IPS-18a (cell line): ENCODE data around the gene TBKBP1.
A peak's percentile ranks its signal among the peaks of the same experiment; 100 is the strongest.

Source experiments
- H3K27ac ChIP-seq: one replicate; pipeline ENCODE4 v1.5.1; 2013; ENCODE audit warnings: low read length
- H3K27me3 ChIP-seq: one replicate; pipeline ENCODE4 v1.6.1; 2013; ENCODE audit warnings: mild to moderate bottlenecking, low read length; ENCODE audit not compliant: control insufficient read depth, insufficient read depth
- H3K36me3 ChIP-seq: one replicate; pipeline ENCODE4 v1.6.1; 2013; ENCODE audit warnings: low read depth, low read length; ENCODE audit not compliant: control insufficient read depth
- H3K4me1 ChIP-seq: one replicate; pipeline ENCODE4 v1.6.1; 2013; ENCODE audit warnings: low read depth, low read length; ENCODE audit not compliant: control insufficient read depth
- H3K4me3 ChIP-seq: one replicate; pipeline ENCODE4 v1.5.1; 2013; ENCODE audit warnings: low read length
- H3K9ac ChIP-seq: one replicate; pipeline ENCODE4 v1.6.1; 2013; ENCODE audit warnings: mild to moderate bottlenecking, low read length, moderate library complexity
- H3K9me3 ChIP-seq: one replicate; pipeline ENCODE4 v1.6.1; 2013; ENCODE audit warnings: low read depth, low read length; ENCODE audit not compliant: control insufficient read depth

The TBKBP1 gene

GRCh38 chr17:47663912-47664623 is 29.9 kb upstream of the TBKBP1 start:
- Histone ChIP-seq H3K9me3 (no peaks in the 10 kb centered on the region), H3K9ac (no peak overlapping the region), H3K27me3 (no peaks in the 10 kb centered on the region), H3K4me3 (no peak overlapping the region), H3K27ac (peak overlapping the region; percentile 11), H3K4me1 (peaks cover 15% of the 10 kb centered on the region), H3K36me3 (peaks cover 94% of the 10 kb centered on the region)

GRCh38 chr17:47664624-47664941 is 29.4 kb upstream of the TBKBP1 start:
- H3K4me3 ChIP-seq = no peak overlapping the region
- no peaks in the 10 kb centered on the region for H3K9me3 ChIP-seq
- H3K4me1 ChIP-seq = peaks cover 15% of the 10 kb centered on the region
- H3K36me3 ChIP-seq = peaks cover 95% of the 10 kb centered on the region
- H3K27ac ChIP-seq = peak overlapping the region; percentile 11
- no peaks in the 10 kb centered on the region for H3K27me3 ChIP-seq
- no peak overlapping the region for H3K9ac ChIP-seq

GRCh38 chr17:47665655-47666054 is 28.3 kb upstream of the TBKBP1 start:
- Histone ChIP-seq H3K9ac (no peak overlapping the region), H3K27me3 (no peaks in the 10 kb centered on the region), H3K4me3 (no peak overlapping the region), H3K4me1 (peaks cover 15% of the 10 kb centered on the region), H3K27ac (peak overlapping the region; percentile 21), H3K36me3 (peaks cover 97% of the 10 kb centered on the region), H3K9me3 (no peaks in the 10 kb centered on the region)

GRCh38 chr17:47669081-47669480 is 24.9 kb upstream of the TBKBP1 start:
- no peaks in the 10 kb centered on the region for H3K9me3 ChIP-seq
- H3K27ac ChIP-seq = no peak overlapping the region
- H3K27me3 ChIP-seq = no peaks in the 10 kb centered on the region
- H3K4me3 ChIP-seq = no peak overlapping the region
- peaks cover 15% of the 10 kb centered on the region for H3K4me1 ChIP-seq
- peaks cover 96% of the 10 kb centered on the region for H3K36me3 ChIP-seq
- H3K9ac ChIP-seq = no peak overlapping the region

GRCh38 chr17:47670064-47670463 is 23.9 kb upstream of the TBKBP1 start:
- Histone ChIP-seq H3K4me1 (peaks cover 5% of the 10 kb centered on the region), H3K27me3 (no peaks in the 10 kb centered on the region), H3K9me3 (no peaks in the 10 kb centered on the region), H3K36me3 (peaks cover 96% of the 10 kb centered on the region), H3K4me3 (no peak overlapping the region), H3K9ac (no peak overlapping the region), H3K27ac (no peak overlapping the region)

GRCh38 chr17:47674499-47674898 is 19.5 kb upstream of the TBKBP1 start:
- no peak overlapping the region for H3K27ac ChIP-seq
- peaks cover 98% of the 10 kb centered on the region for H3K36me3 ChIP-seq
- no peak overlapping the region for H3K4me3 ChIP-seq
- H3K9ac ChIP-seq = no peak overlapping the region
- H3K4me1 ChIP-seq = no peaks in the 10 kb centered on the region
- H3K27me3 ChIP-seq = no peaks in the 10 kb centered on the region
- H3K9me3 ChIP-seq = no peaks in the 10 kb centered on the region

GRCh38 chr17:47675380-47676198 is 18.4 kb upstream of the TBKBP1 start:
- Histone ChIP-seq H3K27me3 (no peaks in the 10 kb centered on the region), H3K9me3 (no peaks in the 10 kb centered on the region), H3K4me1 (no peaks in the 10 kb centered on the region), H3K36me3 (peaks cover 98% of the 10 kb centered on the region), H3K27ac (no peak overlapping the region), H3K9ac (no peak overlapping the region), H3K4me3 (no peak overlapping the region)

GRCh38 chr17:47676199-47676472 is 17.8 kb upstream of the TBKBP1 start:
- Histone ChIP-seq H3K27ac (no peak overlapping the region), H3K9me3 (no peaks in the 10 kb centered on the region), H3K4me3 (no peak overlapping the region), H3K4me1 (no peaks in the 10 kb centered on the region), H3K27me3 (no peaks in the 10 kb centered on the region), H3K9ac (no peak overlapping the region), H3K36me3 (peaks cover 98% of the 10 kb centered on the region)

- H3K4me3 ChIP-seq = no peak overlapping the region
- H3K9ac ChIP-seq = no peak overlapping the region
- no peaks in the 10 kb centered on the region for H3K9me3 ChIP-seq
- peaks cover 98% of the 10 kb centered on the region for H3K36me3 ChIP-seq
- no peak overlapping the region for H3K27ac ChIP-seq
- no peaks in the 10 kb centered on the region for H3K4me1 ChIP-seq
- no peaks in the 10 kb centered on the region for H3K27me3 ChIP-seq
Measured at GRCh38 chr17:47676510-47677165, 17.3 kb upstream of the TBKBP1 start.

GRCh38 chr17:47678196-47678595 is 15.8 kb upstream of the TBKBP1 start:
- no peaks in the 10 kb centered on the region for H3K27me3 ChIP-seq
- H3K36me3 ChIP-seq = peaks cover 98% of the 10 kb centered on the region
- H3K9me3 ChIP-seq = no peaks in the 10 kb centered on the region
- no peak overlapping the region for H3K9ac ChIP-seq
- no peak overlapping the region for H3K27ac ChIP-seq
- H3K4me3 ChIP-seq = no peak overlapping the region
- H3K4me1 ChIP-seq = no peaks in the 10 kb centered on the region

GRCh38 chr17:47682138-47682537 is 11.8 kb upstream of the TBKBP1 start:
- Histone ChIP-seq H3K27me3 (no peaks in the 10 kb centered on the region), H3K27ac (no peak overlapping the region), H3K4me3 (no peak overlapping the region), H3K9me3 (no peaks in the 10 kb centered on the region), H3K9ac (no peak overlapping the region), H3K36me3 (peaks cover 78% of the 10 kb centered on the region), H3K4me1 (peaks cover 5% of the 10 kb centered on the region)
